ENCODE results near the gene TSPAN4.
A peak's percentile ranks its signal among the peaks of the same experiment; 100 is the strongest.

The TSPAN4 gene

GRCh38 chr11:863023-863909 is 20.6 kb downstream of the TSPAN4 start:
- H3K4me3 ChIP-seq (ENCODE audit: low read depth, low read length), result peak overlapping the region; percentile 42
- no peaks in the 10 kb centered on the region for H3K9me3 ChIP-seq (ENCODE audit: severe bottlenecking)
- peak overlapping the region; percentile 82 for H3K27ac ChIP-seq
- DNase-seq, result peak; percentile 63
- TF ChIP-seq CTCF (IDR thresholded peaks at IDR 0.05; ENCODE audit: low read depth, low read length), result no peak
- peaks cover 22% of the 10 kb centered on the region for H3K36me3 ChIP-seq
- no peaks in the 10 kb centered on the region for H3K27me3 ChIP-seq (ENCODE audit: insufficient read depth, low read depth, severe bottlenecking)

- H3K9me3 ChIP-seq (ENCODE audit: severe bottlenecking), result no peaks in the 10 kb centered on the region
- H3K27ac ChIP-seq, result peak overlapping the region; percentile 82
- no peaks in the 10 kb centered on the region for H3K27me3 ChIP-seq (ENCODE audit: insufficient read depth, low read depth, severe bottlenecking)
- no peak overlapping the region for H3K4me3 ChIP-seq (ENCODE audit: low read depth, low read length)
- H3K36me3 ChIP-seq, result peaks cover 22% of the 10 kb centered on the region
- no peak for TF ChIP-seq CTCF (IDR thresholded peaks at IDR 0.05; ENCODE audit: low read depth, low read length)
- no peak for DNase-seq
Measured at GRCh38 chr11:863910-864827, 21.5 kb downstream of the TSPAN4 start.

- H3K36me3 ChIP-seq, result peaks cover 27% of the 10 kb centered on the region
Measured at GRCh38 chr11:864898-865297, 22.2 kb downstream of the TSPAN4 start.

GRCh38 chr11:865462-866430 is 23.1 kb downstream of the TSPAN4 start:
- no peak for TF ChIP-seq CTCF (IDR thresholded peaks at IDR 0.05; ENCODE audit: low read depth, low read length)
- H3K27ac ChIP-seq, result no peak overlapping the region
- DNase-seq, result no peak

More at GRCh38 chr11:864898-865297, 22.2 kb downstream of the TSPAN4 start:
- no peak overlapping the region for H3K4me3 ChIP-seq (ENCODE audit: low read depth, low read length)
- H3K27ac ChIP-seq, result no peak overlapping the region; the same call in 1 of the 2 replicates
- no peaks in the 10 kb centered on the region for H3K9me3 ChIP-seq (ENCODE audit: severe bottlenecking)
- no peak for TF ChIP-seq CTCF (IDR thresholded peaks at IDR 0.05; ENCODE audit: low read depth, low read length)
- no peak for DNase-seq
- H3K27me3 ChIP-seq (ENCODE audit: insufficient read depth, low read depth, severe bottlenecking), result no peaks in the 10 kb centered on the region

GRCh38 chr11:866481-866880 is 23.8 kb downstream of the TSPAN4 start:
- peaks cover 27% of the 10 kb centered on the region for H3K36me3 ChIP-seq
- TF ChIP-seq CTCF (IDR thresholded peaks at IDR 0.05; ENCODE audit: low read depth, low read length), result no peak

More at GRCh38 chr11:865462-866430, 23.1 kb downstream of the TSPAN4 start:
- Histone ChIP-seq H3K9me3 (ENCODE audit: severe bottlenecking) (no peaks in the 10 kb centered on the region), H3K27me3 (ENCODE audit: insufficient read depth, low read depth, severe bottlenecking) (no peaks in the 10 kb centered on the region), H3K4me3 (ENCODE audit: low read depth, low read length) (no peak overlapping the region), H3K36me3 (peaks cover 27% of the 10 kb centered on the region)

More at GRCh38 chr11:866481-866880, 23.8 kb downstream of the TSPAN4 start:
- H3K27me3 ChIP-seq (ENCODE audit: insufficient read depth, low read depth, severe bottlenecking), result no peaks in the 10 kb centered on the region
- no peaks in the 10 kb centered on the region for H3K9me3 ChIP-seq (ENCODE audit: severe bottlenecking)
- no peak overlapping the region for H3K4me3 ChIP-seq (ENCODE audit: low read depth, low read length)
- H3K27ac ChIP-seq, result no peak overlapping the region
- no peak for DNase-seq

All from WERI-Rb-1 (cell line).